ENCODE results near the gene FGD3. TPM values are rescaled to one million over a fixed set of nuclear protein-coding genes. Genes with fewer than 3 reads are reported as not detected.

Gene FGD3
- total RNA-seq, 1 experiment from 2014 or later: 1.8 TPM

DNA sequence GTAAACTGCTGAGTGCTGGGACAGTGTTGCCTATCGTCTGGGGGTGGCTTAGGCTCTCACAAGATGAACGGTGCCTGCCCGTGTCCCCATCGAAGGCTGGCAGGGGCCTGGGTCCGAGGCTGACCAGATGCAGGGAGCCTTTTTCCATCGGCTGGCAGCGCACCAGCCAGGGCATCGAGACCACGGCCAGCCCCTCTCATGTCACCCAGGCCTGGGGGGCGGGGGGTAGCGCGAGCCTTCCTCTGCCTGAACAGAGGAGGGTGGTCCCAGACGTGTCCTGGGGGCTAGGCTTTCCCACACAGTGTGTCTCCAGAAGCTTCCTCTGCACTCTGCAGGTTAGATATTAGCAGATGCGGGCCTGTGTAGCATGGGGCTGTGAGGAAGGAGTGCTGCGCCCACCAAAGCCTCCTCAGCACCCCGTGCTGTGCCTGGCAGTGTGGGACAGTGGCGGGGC lies 17.3 kb downstream of the FGD3 start:
- Histone ChIP-seq H2BK120ac (ENCODE audit: low read depth, low read length, poor library complexity, severe bottlenecking) (no peak overlapping the region), H3K4me2 (ENCODE audit: insufficient read depth, insufficient read length, low read length) (no peak overlapping the region), H2BK12ac (ENCODE audit: insufficient read length, low read depth, low read length) (no peak overlapping the region), H4K20me1 (ENCODE audit: control insufficient read depth, insufficient read depth, insufficient read length) (no peaks in the 10 kb centered on the region), H4K91ac (ENCODE audit: insufficient read length, low read depth, low read length) (no peak overlapping the region), H3K23me2 (ENCODE audit: insufficient read length, low read depth, low read length, poor library complexity, severe bottlenecking) (no peaks in the 10 kb centered on the region), H3K79me2 (ENCODE audit: insufficient read depth, low read length) (no peaks in the 10 kb centered on the region), H3K9ac (ENCODE audit: extremely low read depth, insufficient read length, low read length) (no peak overlapping the region), H3K18ac (ENCODE audit: insufficient read length, low read depth, low read length) (no peak overlapping the region), H2BK20ac (ENCODE audit: low read depth, low read length, poor library complexity, severe bottlenecking) (no peak overlapping the region), H2BK5ac (ENCODE audit: insufficient read length, low read length) (no peak overlapping the region), H2BK15ac (ENCODE audit: low read depth, low read length) (no peak overlapping the region), H3K27me3 (ENCODE audit: insufficient read depth, low read length) (no peaks in the 10 kb centered on the region), H3K14ac (ENCODE audit: insufficient read depth, low read length) (no peak overlapping the region), H2AK5ac (ENCODE audit: insufficient read length, low read length) (no peak overlapping the region), H3T11ph (ENCODE audit: low read length) (no peak overlapping the region), H2AFZ (ENCODE audit: low read length) (no peak overlapping the region), H4K5ac (ENCODE audit: insufficient read length, low read depth, low read length) (no peak overlapping the region), H3K23ac (ENCODE audit: insufficient read length, low read depth, low read length) (no peak overlapping the region), H3K4ac (ENCODE audit: low read depth, low read length) (no peak overlapping the region), H3K27ac (ENCODE audit: insufficient read length, low read depth, low read length) (no peak overlapping the region), H4K8ac (replicated peaks; ENCODE audit: insufficient read length, low read depth, low read length) (no peak overlapping the region), H3K9me3 (ENCODE audit: control insufficient read depth, low read depth, low read length) (no peaks in the 10 kb centered on the region), H3K56ac (ENCODE audit: insufficient read length, low read depth, low read length) (no peak overlapping the region), H3K4me1 (ENCODE audit: insufficient read depth, low read length) (peaks cover 6% of the 10 kb centered on the region), H3K79me1 (ENCODE audit: insufficient read depth, low read depth, low read length, poor library complexity, severe bottlenecking) (no peaks in the 10 kb centered on the region)
- Mint-ChIP-seq H3K27me3 (ENCODE audit: low read depth) (peaks cover 2% of the 10 kb centered on the region), H3K27ac (peak overlapping the region in 2 of 3 experiments; percentile 17 to 55; a peak in 2 of 7 replicates), H3K9me3 (peaks cover 10 to 12% of the 10 kb centered on the region in 2 experiments; a peak in 4 of 5 replicates), H3K4me1 (peaks cover 20 to 25% of the 10 kb centered on the region in 2 experiments), H3K4me3 (no peak overlapping the region), H3K36me3 (ENCODE audit: insufficient read depth in 1 of 3, low read depth in 3 of 3) (peaks cover 5 to 10% (median 6%) of the 10 kb centered on the region in 3 experiments; a peak in 5 of 7 replicates)
- no peak for DNase-seq
- TF ChIP-seq CTCF (conservative IDR thresholded peaks at IDR 0.05): no peak
- no CpG with 5 or more reads among the region's 17 CpGs for WGBS (ENCODE audit: extremely low coverage, insufficient read length, low lambda C conversion rate)
